ENCODE measurements around the gene TEC.

TEC gene

DNA sequence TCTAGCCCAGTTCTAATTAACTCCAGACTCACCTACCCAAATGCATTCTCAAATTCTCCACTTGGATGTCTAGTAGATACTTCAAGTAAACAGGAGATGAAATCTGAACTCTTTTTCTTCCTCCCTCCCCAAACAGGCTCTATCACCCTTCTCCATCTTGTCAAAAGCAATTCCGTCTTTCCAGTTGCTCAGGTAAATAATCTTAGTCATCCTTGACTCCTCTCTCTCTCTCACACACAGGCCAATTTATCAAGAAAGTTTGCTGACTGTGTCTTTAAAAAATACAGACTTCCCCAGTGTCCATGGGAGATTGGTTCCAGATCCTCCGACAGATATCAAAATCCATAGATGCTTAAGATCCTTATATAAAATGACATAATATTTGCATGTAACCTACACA is 148.5 kb downstream of the TEC start:
- DNase-seq (ENCODE audit: low read depth) = no peak

DNA sequence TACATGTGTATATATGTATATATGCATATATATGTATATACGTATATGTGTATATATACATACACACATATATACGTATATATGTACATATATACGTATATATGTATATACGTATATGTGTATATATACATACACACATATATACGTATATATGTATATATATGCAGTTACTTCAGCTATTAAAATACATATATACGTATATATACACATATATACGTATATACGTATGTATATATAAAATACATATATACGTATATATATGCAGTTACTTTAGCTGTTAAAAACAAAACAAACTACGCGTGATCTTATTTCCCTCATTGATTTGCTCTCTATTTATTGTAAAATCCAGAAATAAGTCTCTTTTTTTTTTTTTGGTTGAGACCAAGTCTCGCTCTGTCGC is 149.5 kb downstream of the TEC start:
- DNase-seq (ENCODE audit: low read depth) = no peak

DNA sequence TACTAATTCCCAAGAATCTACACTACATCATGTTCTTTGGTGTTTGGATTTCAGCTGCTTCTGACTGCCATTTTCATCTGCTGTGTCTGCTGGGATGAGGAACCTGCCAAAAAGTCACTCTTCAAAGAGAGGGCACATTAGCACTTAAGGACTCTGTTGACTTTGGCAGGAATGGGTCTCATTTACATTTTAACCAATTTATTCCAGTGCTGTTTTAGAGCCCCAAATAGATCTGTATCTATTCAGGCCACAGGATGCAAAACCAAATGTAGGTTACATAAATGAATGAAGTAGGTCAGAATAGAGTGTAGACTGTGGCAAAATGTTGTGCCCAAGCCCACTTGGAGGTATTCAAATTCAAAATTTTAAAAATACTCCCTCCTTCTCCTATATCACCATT is 150.0 kb downstream of the TEC start:
- DNase-seq (ENCODE audit: low read depth) = no peak

DNA sequence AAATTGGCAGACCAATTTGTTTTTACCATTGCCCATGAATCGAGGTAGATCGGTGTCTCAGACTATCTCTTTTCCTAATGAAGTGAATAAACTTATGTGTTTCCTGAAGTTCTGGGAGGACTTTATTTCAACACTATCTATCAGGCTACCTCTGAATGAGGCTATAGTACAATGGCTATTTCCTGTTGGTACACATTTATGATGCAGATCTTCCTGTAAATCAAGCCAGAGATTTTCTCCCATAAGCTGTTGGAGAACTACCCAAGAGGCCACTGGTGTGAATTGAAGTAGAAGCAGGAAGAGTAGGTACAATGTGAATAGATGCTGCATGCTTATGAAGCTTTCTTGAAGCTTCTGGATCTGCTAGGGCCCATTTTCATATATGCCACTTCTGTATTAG is 151.6 kb downstream of the TEC start:
- DNase-seq (ENCODE audit: low read depth) = no peak

DNA sequence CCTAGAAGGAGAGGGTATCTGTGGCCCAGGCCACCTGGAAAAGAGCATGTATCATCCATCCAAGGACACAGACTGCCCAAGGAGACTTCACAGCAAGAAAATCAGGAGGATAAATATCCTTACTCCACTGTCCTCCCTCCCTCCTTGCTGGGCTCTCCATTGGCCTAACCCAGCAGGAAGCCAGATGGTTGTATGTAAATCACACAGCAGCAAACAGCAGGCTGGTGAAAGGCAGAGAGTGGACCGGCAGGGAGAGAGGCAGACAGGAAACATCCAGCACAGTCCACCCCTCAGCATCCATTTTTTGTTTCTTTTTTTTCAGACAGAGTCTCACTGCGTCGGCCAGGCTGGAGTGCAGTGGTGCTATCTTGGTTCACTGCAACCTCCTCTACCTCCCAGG is 153.1 kb downstream of the TEC start:
- DNase-seq (ENCODE audit: low read depth) = no peak

DNA sequence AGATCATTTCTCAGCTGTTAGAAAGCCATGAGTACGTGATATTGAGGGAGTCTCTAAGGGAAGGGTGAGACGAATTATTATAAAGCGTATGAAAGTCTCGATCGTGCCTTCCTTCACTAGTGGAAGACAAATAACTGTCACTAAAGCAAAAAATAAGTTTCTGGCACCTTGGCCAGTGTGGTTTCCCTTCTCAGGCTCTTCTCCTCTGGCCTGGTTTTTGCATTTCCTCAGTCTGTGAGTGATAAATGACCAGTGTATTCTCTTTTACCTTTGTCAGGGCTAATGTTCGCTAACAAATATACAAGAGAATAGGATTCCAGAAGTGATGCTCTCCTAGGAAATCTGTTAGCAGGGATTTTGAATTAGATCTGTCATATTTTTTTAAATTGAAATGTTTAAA is 155.2 kb downstream of the TEC start:
- DNase-seq (ENCODE audit: low read depth) = no peak

DNA sequence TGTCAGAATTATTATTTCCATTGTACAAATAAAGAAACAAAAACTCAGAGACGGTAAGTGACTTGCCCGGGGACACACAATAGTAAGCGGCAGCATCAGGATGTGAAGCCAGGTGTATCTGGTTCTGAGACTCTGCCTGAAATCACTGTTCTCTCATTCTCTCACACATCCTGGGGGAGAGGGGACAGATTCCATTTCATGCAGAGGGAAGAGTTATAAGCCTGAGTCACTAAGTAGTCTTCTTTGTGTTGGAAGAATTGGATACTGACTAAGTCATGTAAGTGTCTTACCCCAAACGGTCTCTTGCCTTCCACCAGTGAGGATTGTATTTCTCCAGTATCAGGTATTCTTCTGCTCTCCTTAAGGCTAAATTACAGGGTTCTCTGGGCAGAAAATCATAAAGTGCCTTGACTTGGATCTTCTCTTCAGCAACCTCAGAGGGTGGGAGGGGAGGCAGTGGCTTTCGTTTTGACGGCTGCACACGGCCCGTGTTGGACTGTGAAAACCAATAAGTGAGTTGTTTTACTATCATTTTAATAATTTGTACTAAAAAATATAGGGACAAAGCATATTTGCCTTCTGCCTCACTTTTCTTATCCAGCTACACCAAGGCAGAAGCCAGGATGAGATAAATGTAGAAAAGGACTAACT is 157.5 kb downstream of the TEC start:
- no peak for DNase-seq (ENCODE audit: low read depth)

DNA sequence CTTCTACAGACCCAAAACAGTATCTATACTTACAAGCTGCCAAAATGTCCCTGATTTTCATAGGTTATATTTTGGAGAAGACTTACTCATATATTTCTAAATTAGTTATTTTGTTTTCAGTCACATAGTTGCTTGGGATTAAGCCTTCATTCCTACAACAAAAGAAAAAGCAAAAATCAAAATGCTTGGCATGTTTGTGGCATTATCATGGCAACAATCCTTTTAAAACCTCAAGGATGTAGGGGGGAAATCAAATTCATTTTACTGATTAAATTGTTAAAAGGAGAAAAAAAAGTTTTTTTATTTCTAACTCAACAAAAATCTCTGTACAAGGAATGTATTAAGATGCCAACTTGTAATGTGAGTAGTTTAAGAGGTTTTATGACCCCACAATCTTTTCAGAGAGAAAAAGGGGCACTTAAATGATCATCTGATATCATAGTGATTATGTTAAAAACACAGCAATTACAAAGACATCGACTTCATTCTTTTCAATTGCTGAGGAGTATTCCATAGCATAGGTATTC is 159.1 kb downstream of the TEC start:
- DNase-seq (ENCODE audit: low read depth) = no peak

DNA sequence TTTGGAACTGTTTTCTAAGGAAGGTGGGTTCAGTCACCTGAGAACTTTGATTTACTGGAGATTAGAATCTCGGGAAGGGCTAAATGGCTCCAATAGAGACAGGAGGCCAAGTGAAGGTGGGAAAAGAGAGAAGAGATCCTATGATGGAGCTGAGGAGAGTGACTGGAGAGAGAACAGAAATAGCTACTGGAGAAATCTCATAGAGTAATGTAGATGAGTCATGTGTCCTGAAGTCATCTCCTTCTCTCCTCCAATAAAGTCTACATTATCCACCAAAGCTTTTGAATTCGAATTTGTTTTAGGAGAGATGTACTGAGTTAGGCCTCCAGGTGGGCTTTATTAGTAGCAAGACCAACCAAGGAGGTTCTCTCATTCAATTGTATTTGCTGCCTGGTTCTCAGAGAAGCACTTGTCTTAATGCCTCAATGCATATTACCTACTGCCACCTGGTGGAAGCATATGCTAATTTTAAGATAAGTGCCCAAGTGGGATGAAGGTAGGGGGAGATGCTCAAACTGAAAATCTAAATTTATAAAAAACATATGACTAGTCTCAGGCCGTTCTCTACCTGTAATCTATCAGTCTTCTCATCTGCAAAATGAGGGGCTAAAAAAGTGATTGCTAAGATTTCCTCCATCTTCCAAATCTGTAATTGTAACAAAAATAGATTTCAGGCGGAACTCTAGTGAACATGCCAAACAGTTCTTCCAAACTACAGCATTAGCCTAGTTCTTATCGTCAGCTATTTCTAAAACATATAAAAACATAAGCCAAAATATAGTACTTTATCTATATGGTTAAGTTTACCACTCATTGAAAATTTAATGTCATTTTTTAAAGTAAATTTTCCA is 160.0 kb downstream of the TEC start:
- DNase-seq (ENCODE audit: low read depth) = no peak

DNA sequence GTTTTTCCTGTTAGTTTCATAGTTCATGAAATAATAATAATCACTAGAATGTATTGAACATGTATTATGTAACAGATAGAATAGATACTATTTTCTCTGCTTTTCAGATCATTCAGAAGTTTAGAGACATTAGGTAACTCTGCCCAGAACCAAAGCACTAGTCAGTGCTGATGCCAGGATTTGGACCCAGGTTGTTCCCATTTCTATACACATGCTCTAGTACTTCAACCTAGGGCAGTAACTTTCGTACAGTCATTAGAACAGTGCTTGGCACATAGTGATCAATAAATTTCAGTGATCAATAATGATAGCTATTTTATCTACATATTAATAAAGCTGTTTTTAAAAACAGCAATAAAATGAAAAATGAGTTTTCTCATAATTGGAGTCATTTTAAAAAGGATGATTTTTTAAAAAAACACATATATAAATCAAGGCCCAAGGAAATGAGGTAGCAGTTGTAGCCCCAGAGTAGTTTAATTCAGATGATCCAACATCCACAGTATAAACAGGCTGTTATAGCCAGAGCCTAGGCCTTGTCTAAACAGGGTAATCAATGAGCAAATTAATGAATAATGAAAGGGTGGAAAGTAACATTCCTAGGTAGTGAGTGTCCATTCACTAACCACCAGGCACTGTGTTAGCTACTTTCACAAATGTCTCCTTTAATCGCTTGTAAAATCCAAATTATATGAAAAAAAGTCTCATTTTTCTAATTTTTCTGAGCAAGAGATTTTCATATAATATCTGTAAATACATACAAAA is 161.1 kb downstream of the TEC start:
- DNase-seq (ENCODE audit: low read depth) = no peak

DNA sequence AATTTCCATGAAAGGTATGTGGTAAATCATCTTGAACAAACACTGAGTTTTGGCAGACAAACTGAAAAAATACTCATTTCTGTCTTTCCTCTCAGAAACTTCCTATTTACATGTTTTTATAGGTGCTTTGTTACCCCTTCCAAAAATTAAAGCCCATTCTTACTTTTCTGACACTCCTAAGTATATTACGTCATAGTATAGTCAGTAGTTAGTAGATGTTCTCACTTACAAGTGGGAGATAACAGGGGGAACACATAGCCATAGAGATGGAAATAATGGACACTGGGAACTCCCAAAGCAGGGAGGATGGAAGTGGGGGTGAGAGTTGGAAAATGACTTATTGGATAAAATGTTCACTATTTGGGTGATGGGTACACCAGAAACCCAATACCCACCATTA is 164.4 kb downstream of the TEC start:
- no peak for DNase-seq (ENCODE audit: low read depth)

DNA sequence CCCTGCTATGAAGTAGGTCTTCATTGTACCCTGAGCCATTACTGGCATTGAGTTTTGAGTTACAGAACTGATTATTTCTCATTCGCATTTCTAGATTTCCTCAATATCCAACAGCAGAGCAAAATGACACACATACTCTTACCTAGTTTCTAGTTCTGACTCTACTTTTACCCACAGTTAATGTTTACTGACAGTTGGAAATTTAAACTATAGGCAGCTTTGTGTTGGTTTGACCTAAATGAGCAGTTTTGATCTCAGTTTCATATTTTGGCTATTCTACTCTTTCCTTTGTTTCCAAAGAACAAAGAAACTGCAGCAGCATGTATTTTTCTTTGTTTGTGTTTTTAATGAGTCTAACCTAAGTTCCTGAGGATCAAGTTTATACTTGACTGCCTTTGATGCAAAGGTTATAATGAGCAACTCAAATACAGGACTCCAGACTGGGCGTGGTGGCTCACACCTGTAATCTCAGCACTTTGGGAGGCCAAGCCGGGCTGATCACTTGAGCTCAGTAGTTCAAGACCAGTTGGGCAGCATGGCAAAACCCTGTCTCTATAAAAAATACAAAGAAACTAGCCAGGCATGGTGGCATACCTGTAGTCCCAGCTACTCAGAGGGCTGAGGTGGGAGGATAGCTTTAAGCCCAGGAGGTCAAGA is 166.0 kb downstream of the TEC start:
- DNase-seq (ENCODE audit: low read depth) = no peak

DNA sequence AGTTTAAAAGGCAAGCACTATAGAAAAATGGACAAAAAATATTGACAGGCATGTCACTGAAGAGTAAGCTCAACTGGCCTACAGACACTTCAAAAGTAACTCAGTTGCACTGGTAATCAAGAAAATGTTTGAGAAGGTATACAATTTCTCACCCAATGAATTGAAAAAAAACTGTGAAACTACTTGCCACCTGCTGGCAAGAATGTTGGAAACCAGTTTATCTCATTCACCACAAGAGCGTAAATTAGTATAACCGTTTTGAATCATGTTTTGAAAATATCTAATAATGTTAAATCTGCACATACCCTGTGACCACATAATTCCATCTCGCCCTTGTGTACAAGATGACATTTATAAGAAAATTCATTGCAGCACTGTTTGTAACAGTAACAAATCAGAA is 167.3 kb downstream of the TEC start:
- no peak for DNase-seq (ENCODE audit: low read depth)

DNA sequence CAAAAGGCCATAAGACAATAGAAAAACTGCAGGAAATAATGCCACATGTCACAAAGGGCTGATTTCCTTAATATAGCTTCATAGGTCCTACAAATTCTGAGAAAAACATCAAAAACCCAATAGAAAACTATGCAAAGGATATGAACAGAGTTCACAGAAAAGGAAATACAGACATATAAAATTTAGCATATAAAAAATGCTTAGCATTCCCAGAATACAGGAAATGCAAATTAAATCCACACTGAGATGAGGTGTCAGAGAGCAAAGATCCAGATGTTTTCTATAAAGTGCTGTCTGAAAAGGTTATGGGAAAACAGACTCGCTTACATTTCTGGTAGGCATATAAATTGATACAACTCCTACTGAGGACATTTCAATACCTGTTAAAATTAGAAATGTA is 169.4 kb downstream of the TEC start:
- no peak for DNase-seq (ENCODE audit: low read depth)

DNA sequence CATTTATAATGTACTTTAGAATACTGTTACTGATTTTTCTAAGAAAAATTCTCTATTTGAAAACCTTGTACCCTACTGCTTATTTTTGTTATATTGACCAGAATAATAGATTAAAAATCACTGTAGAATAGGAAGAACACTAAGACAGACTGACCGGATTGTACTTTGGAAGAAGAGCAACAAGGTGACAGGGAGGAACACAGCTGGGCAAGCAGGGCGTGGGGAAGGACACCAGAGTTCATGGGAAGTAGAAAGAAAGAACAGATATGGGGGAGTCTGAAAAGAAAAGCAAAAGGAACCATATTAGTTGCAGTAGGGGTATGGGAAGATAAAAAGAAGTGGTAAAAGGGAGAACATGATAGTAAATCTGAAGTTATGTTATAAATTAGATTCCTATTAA is 174.2 kb downstream of the TEC start:
- DNase-seq (ENCODE audit: low read depth) = no peak

DNA sequence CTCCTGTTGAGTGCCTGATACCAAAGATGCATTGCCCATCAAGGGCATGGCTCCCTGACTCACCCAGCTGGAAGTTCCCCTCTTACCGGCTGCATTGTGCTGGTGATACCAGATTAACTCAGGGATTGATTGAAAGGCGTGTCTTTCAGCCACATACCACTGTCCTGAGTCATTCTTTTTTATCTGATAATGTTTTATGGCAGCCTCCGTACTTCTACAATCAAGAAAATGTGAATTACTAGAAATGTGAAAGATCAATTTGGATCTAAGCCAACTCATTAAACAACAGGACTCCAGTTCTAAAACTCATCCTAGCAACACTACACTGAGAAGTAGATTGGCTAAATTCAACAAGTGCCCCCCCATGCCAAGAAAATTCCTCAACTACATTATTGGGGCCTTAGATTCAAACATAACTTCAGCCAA is 175.6 kb downstream of the TEC start:
- no peak for DNase-seq (ENCODE audit: low read depth)

DNA sequence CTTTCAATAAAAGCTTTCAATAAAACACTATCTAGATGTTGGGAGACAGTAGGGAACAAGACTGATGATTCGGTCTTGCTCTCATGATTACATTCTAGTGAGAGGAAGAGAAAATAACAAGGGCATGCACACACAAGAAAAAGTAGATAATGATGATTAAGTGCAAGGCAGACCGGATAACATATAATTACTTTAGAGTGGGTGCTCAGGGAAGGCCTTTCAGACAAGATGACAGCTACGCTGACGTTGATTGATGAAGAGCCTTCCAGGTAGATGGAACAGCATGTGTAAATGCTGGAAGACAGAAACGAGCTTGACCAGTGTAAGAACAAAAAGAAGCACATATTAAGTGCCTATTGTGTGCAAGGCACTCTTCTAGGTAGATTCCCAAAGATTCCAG is 179.0 kb downstream of the TEC start:
- DNase-seq (ENCODE audit: low read depth) = no peak

DNA sequence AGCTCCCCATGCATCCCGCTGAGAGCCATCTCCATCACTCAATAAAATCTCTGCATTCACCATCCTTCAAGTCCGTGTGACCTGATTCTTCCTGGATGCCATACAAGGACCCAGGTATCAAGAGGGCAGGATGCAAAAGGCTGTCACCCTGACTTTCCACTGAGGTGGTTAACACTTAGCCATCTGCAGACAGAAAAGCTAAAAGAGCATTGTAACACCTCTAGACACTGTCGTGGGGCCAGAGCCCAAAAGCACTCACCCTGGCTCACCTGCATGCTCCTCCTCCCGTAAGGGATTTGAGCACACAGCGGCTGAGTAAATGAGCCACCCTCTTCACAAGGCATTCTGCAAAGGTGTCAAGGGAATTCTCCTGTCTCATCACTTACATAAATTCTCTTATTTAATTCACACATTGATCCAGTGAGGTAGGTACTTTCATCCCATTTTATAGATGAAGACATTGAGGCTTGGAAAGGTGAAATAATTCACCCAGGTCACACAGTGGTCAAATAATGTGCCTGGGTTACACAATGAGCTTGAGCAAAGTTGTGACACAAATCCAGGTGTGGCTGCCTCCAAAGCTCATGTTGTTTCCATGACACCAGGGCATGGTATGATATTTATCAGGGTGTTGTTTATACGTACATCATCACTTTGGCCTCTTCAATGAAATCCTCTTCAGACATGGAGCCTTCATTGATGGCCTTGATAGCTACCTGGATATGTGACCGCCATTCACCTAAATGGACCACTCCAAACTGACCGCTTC is 183.6 kb downstream of the TEC start:
- DNase-seq (ENCODE audit: low read depth) = no peak

Measured in stromal cell of bone marrow (primary cell).